NK-92 treated with Interleukin-12 subunit alpha and Interleukin-12 subunit beta, amount 100 ng/mL, for 24 hours (cell line): ENCODE data around the gene SCN4A.

Experiments
- DNase-seq: peaks from one replicate; lab custom pipeline; 2025; lab: John Stamatoyannopoulos, UW

Gene SCN4A

DNA sequence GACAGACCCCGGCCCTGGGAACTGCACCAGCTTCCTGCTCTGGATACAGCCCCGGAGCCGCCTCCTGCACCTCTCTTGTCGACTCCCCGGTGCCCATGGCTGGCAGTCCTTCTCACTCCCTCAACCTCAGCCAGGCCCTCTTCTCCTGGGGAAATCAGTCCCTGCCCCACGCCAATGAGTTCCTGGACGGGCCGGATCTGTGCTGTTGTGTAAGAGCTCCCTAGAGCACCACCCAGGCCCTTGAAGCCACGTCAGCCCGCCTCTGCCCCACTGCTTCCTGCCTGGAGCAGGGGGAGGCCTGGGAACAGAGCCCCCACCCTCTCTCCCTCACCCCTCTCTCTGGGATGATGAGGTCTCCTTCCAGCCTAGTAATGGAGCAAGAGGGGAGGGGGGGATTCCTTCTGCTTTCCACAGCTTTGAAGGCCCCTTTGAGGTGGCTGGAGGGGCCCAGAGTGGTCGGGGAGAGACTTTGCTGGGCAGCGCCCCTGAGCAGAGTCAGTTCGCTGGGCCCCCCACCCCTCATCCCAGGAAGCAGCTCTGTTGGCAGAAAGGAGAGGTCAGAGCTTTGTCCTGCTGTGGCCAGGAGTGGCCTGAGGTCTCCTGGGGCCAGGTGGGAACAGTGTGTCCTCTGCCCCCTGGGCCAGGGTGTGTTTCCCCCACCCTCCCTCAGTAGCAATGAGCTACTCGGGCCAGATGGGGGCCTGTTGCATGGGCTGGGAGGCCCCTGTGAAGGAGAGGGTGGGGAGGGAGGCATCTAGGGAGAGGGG lies 29.2 kb upstream of the SCN4A start:
- DNase-seq = no peak

DNA sequence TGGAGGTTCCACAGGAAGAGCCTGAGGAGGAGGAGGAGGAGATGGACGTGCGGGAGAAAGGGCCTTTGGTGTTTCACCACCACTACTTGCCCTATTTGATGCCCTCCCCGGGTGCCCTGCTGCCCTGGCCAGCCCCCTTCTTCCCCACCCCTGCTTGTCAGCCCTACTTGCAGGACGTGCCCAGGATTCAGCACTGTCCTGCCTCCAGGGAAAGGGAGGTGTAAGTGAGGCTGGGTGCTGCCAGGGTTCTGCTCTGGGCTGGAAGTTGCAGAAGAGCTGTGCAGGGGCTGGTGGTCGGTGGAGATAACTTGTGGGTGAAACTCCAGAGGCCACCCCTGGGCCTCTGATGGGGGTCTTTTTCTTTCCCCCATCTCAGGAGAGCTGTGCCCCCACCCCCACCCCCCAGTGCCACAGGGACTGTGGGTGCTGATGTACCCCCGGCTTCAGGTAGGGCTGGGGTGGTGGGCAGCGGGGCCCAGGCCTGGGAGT lies 28.4 kb upstream of the SCN4A start:
- DNase-seq = no peak

DNA sequence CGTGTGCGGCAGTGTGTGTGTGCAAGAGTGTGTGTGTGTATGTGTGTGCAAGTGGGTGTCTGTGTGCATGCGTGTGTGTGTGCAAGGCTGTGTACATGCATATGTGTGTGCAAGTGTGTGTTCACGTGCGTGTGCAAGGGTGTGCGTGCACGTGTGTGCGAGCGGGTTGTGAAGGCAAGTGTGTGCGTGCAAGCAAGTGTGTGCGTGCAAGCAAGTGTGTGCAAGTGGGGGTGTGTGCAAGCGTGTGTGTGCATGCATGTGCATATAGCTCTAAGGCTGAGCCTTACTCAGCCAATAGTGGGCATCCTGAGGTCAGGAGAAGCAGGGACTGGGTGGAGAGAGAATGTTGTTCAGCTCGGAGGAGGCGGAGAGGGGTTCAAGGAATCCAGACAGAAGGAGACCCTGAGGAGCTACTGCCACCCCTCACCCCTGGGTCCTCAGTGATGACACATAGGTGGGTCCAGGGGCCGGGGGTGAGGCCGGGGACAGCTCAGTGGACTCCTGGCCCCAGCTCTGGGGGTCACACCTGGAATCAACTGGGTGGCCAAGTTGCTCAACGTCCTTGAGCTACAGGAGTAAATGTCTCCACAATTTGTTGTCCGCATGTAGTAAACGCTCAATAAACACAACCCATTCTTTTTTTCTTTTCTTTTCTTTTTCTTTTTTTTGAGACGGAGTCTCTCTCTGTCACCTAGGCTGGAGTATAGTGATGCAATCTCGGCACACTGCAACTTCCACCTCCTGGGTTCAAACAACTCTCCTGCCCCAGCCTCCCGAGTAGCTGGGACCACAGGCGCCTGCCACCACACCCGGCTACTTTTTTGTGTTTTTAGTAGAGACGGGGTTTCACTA lies 27.2 kb upstream of the SCN4A start:
- no peak for DNase-seq

DNA sequence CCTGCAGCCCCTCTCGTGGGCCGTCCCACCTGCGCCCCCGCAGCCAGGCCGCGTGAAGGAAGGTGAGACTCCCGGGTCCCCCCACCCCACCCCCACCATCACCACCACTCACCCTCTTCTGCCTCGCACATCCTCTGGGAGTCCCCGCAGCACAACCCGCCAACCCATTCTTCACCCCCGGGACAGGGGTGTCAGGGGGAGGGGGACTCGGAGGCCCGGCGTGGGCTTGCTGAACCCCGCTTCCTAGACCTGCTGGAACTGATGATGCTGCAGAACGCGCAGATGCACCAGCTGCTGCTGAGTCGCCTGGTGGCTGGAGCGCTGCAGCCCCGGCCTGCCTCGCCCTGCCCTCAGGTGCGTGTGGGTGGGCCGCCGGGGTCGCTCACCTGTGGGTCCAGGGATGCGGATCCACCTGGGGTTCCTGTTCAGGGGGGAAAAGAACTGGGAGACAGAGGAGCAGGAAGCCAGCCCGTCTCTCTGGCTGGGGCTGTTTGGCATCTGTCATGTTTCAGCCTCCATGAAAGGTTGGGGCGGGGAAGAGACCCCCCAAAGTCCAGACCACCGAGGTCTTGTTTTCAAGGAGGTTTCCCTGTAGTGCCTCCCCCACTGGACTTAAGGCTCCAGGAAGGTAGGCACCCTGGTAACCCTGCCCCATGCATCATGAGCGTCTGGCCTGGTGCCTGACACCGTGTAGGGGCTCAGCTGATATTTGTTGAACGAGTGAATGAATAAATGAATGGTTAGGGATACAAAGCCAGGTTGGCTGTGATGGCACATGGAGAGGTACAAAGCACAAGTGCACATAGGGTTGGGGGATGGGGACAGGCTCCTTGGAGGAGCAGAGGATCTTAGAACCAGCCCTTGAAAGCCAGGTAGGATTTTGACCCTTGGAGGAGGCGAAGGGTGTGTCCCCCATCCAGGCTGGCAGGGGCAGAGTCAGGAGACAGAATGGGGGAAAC lies 26.3 kb upstream of the SCN4A start:
- no peak for DNase-seq

DNA sequence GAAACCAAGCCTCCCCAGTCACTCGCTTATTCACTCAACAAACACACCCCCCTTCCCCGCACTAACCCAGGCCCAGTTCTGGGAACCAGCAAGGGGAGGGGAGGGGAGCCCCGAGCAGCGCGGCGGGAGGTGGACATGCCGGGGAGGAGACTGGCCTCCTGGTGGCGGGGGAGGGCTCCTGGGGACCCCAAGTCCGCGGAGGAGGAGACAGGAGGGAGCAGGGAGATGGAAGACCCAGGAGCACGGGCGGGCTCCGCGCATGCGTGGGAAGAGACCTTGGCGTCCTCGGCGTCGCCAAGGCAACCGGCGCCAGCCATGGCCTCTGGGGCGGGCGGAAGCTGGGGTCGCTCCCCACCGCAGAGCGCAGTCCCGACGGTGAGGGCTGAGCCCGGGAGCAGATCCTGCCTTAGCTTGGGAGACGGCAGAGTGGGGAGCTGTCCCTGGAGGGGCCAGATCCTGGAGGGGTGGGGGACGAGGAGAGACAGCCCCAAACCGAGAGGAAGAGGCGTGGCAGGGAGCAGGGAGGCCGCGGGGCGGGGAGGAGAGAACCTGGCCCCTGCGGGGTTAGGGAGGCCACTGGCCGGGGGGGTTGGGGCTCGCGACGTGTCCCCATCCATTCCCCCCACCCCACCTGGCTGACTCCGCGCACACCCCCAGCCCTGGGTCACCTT lies 25.5 kb upstream of the SCN4A start, which contains the start of gene PRR29:
Gene PRR29 (plus strand): TSS at position 302 of the 671 bp plus-strand sequence. CDS start 14 bp downstream, at position 316.
- DNase-seq = no peak

DNA sequence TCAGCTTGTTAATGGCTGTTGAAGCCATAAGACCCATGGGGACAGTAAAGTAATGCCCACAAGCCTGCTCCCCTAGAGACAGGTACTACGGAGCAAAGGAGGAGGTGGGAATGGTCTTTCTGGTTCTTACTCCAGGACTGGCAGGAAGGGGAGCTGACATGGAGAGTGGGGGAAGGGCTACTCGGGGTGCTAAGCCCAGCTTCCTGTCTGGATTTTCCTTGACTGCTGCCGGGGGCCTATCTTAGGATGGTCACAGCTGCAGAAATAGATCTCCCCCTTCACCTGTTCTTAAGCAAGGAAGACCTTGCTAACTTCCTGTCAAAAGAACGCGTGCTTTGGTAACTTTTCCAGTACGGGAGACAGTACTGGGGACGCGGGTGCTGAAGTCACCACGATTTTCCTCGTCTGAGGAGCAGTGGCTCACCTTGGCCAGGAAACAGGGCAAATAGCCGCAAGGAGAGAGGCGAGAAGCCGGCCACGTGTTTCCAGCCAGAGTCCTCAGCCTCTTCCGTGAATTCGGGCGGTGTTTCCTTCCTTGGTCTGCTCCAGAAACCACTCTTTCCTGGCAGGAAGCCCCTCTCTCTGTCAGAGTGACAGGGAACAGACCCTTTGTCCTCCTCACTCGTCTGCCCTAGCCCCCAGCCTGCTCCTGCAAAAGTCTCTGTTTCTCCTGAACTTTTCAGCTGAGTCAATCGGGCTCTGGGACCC lies 24.8 kb upstream of the SCN4A start:
- no peak for DNase-seq

DNA sequence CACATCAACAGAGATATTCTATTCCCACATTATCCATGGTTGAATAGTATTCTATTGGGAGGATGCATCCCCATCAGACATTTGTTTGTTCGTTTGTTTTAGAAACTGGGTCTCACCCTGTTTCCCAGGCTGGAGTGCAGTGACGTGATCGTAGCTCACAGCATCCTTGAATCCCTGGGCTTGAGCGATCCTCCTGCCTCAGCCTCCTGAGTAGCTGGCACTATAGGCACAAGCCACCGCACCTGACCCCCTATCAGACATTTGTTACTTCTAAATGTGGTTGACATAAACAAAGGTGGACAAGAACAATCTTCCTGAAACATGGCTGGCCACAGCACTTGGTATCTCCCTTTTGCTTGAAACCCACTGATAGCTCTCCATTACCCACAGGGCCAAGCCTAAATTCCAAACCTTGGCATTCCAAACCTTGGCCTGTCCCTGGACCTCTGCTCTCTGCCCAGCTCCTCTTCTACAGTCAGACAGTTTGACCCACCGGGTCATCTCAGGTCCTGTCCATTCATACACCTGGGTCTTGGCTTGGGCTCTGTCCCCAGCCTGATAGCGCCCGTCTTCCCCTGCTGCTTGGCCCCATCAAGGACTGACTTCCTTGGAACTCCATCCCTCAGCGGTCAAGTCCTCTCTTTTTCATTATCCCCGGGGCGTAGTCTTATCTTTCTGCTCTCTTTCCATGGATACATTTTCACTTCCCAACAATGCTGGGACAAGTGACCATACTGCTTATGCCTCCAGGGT lies 23.9 kb upstream of the SCN4A start:
- DNase-seq = no peak

DNA sequence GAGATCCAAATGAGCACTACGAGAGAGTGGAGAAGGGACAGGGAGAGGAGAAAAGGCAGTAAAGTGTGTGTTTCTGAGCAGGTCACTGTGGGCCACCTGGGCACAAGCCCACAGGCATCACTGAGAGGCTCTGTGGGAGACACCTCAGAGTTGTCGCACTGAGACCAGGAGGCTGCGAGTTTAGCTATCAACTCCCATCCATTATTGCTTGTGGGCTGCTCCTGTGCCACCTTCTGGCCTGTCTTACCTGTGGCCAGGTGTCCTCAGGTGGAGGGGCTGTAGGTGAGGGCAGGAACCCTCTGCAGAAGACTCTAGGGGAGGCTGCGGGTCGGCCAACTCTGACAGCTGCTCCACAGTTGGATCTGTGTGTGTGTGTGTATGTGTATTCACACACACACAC lies 22.9 kb upstream of the SCN4A start:
- no peak for DNase-seq

DNA sequence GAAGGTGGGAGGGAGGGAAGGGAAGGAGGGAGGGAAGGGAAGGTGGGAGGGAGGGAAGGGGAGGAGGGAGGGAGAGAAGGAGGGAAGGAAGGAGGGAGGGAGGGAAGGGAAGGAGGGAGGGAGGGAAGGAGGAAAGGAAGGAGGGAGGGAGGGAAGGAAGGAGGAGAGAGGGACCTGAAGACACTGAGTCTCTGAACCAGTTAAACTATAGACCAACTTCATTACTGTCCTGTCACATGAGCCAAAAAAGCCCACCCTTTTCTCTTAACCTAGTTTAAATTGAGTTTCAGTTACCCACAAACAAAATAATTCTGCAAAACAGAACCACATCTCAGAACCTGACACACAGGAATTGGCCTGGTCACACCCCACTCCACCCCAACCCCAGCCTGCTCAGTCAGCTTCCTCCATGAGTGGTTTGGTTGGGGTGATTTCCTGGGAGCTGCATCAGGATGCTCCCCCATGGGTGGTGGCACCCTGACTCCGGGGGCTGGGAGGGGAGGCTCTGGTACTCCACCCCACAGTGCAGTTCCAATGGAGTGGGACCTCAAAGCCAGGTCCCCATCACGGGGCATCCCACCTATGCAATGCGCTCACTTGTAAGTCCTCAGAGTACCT lies 20.8 kb upstream of the SCN4A start:
- DNase-seq = no peak

DNA sequence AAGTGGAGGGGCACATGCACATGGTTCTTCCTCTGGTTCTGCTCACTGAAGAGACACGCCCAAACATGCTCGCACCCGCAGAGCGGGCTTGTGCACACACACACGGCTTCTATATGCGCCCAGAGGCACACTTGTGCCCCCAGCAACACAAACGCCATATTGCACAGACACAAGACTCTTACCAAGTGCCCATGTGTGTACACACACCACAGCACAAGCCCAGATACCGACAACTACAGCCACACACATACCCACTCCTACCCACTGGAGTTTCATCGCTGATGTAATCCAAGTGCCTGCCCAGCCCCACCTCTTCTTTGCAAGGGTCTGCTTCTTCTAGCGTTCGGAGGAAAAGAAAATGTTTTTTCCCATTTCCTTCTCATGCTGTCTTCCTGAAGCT lies 18.9 kb upstream of the SCN4A start:
- DNase-seq = no peak

DNA sequence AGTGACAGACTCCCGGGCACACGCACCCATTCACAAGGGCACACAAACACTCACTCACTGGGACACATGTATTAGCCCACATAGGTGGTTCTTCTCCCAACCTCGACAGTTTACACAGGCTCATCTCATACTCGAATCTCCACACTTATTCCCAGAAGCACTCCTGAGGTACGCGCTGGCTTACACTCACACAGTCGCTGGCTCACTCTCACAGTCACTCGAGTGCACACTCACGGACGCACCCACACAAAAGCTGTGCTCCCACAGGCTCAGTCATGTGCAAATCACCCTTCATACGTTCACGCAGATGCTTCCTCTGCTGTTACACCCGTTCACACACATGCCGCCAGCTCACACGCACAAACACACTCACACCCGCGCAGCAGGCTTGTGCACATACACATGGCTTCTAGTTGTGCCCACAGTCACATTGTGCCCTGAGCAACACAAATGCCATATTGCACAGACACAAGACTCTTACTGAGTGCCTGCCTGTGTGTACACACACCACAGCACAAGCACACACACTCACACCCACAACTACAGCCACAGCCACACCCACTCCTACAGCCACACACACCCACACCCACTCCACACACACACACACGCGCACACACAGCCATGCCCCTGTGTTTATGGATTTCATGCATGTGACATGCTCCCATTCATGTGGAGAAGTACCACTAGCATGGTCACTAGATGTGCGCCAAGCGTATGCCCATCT lies 17.1 kb upstream of the SCN4A start:
- DNase-seq = no peak

DNA sequence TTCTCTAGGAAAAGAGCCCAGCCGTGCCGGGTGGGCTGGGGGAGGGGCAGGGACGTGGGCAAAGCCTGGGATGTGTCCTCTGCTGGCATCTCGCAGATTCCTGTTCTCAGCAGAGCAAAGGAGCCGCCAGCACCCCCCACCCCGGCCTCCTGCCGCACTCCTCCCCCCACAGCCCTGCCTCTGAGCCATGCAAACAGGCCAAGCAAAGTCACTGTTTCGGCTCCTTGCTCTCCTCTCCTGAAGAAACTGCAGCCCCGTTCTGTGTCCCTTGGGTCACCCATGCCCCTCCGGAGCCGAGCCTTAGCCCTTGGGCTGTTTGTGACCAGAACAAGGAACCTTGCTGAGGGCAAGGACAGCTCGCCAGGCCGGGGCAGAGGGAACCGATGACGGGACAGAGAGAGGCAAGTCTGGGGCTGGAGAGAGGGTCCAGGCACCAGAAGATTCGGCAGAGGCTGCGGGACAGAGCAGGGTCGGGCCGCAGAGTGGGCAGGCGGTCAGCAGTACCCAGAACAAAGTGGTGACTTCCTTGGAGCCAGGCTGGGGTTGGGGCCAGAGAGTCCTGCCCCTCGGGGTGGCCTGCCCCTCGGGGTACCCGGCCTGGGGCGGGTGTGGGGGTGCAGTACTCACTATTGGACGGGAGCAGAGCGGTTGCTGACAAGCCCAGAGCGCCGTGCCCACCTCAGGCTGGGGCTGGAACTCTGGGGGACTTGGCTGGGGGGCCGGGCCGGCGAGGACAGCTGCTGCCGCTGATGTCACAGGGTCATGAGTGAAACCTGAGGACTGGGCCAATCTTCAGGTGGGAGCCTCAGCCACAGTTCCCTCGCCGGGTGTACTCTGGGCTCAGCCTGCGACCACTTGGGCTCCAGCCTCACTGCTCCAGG lies 16.3 kb upstream of the SCN4A start:
- DNase-seq = no peak

DNA sequence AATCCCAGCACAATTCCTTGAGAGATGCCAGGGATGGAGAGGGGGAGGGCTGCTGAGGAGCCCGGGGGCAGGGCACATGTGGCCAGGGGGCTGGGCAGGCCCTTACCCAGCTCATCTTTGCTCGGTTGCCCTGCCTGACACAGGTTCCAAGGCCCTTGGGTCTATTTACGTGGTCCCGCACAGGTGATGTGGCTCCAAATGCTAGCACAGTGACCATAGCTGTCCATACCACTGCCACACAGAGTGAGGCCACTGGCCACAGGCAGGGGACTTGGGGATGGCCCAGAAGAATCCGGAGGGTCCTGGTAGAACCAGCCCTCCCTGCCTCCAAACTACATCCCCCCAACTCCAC lies 15.4 kb upstream of the SCN4A start:
- DNase-seq = no peak

DNA sequence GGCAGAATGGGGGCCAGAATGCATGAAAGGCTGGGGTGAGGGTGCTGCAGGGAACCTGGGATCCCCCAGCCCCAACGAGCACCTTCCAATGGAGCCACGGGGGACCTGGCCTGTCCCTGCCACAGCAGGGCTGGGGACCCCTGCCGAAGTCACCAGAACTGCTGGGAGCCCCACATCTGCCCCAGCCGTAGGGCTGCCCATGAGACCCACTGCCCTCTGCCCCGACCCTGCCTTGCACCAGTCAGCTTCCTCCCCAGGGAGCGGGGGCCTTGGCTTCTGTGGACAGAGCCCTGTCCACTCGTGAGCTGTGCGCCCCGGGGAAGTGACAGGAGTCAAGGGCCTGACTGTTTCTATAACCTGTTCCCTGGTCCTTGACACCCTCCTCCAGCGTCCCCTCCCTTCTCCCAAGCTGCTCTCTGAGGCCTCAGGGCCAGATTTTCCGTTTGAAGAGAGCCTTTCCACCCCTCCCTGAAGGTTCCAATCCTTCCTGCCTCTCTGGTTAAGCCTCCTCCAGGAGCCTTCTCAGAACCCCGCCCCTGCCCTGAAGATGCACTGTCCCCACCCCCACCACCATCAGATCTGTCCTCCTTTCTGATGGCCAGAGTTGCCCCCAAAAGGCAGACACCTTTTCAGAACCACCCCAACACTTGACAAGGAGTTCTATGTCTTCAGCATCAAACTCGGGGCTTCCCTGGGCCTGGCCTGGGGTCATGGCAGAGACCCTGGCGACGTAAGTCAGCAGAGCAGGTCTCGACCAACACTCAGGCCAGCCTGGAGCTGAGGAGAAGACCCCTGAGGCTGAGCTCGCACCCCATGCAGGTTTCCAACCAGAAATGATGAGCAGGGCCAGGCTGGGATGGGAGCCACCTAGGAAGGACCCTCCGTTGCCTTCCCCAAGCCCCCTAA lies 14.8 kb upstream of the SCN4A start:
- DNase-seq = no peak

DNA sequence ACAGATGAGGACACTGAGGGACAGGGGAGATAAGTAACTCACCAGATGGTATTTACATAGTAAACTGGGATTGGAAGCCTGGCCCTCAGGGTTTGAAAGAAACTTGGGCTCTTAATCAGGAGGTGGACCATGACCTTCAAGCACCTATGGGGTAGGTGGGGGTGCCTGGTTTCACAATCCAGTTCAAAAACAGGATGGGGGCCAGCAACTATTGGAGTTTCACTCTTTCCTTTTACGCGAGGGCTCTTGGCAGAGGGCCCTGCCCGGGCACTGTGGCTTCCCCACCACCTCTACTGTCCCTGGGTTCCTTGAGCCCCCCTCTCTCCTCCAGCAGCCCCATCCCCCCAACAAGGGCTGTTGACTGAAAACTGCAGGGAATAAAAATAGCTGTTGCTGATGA lies 14.1 kb upstream of the SCN4A start:
- DNase-seq = no peak

DNA sequence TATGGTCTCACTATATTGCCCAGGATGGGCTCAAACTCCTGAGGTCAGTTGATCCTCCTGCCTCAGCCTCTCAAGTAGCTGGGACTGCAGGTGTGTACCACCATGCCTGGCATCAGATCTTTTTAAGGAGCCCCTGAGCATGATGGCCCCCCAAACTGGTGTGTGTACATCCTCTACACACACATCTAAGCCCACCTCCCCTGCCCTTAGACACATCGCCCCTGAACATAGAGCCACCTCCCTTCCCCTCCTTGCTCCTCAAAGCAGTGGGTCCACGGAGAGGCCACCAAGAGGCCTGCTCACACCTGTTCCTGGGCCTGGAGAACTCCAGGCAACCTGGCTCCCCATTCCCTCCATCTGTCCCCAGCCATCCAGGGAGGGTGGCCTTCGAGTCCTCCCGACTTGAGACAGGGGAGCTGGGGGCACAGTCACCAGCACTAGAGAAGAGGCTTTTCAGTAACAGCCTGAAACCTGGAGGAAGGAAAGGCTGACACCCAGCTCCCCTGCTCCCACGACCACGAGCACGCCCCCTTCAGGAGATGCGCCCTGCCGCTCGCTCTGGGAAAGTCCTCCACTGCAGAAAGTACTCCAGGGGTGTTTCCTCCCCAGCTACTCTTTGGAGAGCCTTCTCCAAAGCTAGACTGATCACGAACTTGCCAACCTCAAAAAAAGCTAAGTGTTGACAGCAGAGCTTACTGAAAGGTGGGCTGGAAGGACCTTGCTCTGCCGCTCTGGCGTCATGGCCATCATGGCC lies 12.8 kb upstream of the SCN4A start:
- DNase-seq = no peak
